AG04449 (cell line): Measurements from ENCODE around the gene THAP7.

Source experiments
- CTCF ChIA-PET: fragments of 350-600 bp; formaldehyde crosslinking; extraction: SDS; loops from one replicate; lab custom pipeline; 2021; ENCODE audit warnings: antibody characterized with exemption; lab: Yijun Ruan, JAX
- POLR2A ChIA-PET: fragments of 400-600, 350-600 bp; formaldehyde crosslinking; extraction: SDS; loops from one replicate; lab custom pipeline; 2020; ENCODE audit warnings: antibody characterized with exemption, inconsistent platforms; lab: Yijun Ruan, JAX
- DNase-seq: peaks from one replicate; pipeline ENCODE4 v3.0.0-alpha.2; 2010; ENCODE audit warnings: low read depth, low spot score
- H3K4me3 ChIP-seq: 2 replicates; pipeline ENCODE4 v1.5.1; 2011; ENCODE audit warnings: low read depth, mild to moderate bottlenecking, control low read depth, low read length
- CTCF ChIP-seq: IDR thresholded peaks from one replicate; pipeline ENCODE4 v1.5.1; 2011; ENCODE audit warnings: mild to moderate bottlenecking, moderate library complexity, low read length, control low read depth, inconsistent platforms; ENCODE audit not compliant: insufficient read depth; ENCODE audit errors: missing control alignments

THAP7 gene

GRCh38 chr22:20960609-20961008, 41.3 kb downstream of the THAP7 start:
- no peak for TF ChIP-seq CTCF
- no peak for DNase-seq
- POLR2A ChIA-PET = no interaction called here
- no peak overlapping the region for H3K4me3 ChIP-seq
- CTCF ChIA-PET = interaction anchor here (0.5 to 8.9 kb wide), 12 partner anchors 11 to 686 kb away, joined by 3 to 80 read pairs (median 6); partner anchors contain the start of gene CRKL

- H3K4me3 ChIP-seq = no peak overlapping the region
- ChIA-PET CTCF (interaction anchor here (0.5 to 8.9 kb wide), 10 partner anchors 10 to 145 kb away, joined by 3 to 80 read pairs (median 8); partner anchors contain the start of genes CRKL and LZTR1), POLR2A (no interaction called here)
- DNase-seq = no peak
- TF ChIP-seq CTCF = no peak
These were observed 42.1 kb downstream of the THAP7 start for GRCh38 chr22:20959578-20960461.

GRCh38 chr22:20957683-20958431, 44.1 kb downstream of the THAP7 start:
- peak overlapping the region; percentile 62 for H3K4me3 ChIP-seq
- CTCF ChIA-PET = interaction anchor here (1.0 to 8.9 kb wide), 10 partner anchors 8 to 144 kb away, joined by 3 to 80 read pairs (median 7); partner anchors contain the start of genes CRKL and LZTR1
- no peak for DNase-seq
- no peak for TF ChIP-seq CTCF
- POLR2A ChIA-PET = interaction anchor here (2.0 kb wide), 1 partner anchor 24 kb away, joined by 5 read pairs; the partner anchor contains the start of gene LZTR1

GRCh38 chr22:20957102-20957682, 44.7 kb downstream of the THAP7 start:
- peak overlapping the region; percentile 62 for H3K4me3 ChIP-seq
- CTCF ChIA-PET = interaction anchor here (1.0 to 8.9 kb wide), 9 partner anchors 11 to 71 kb away, joined by 4 to 80 read pairs (median 6); partner anchors contain the start of genes CRKL and LZTR1
- POLR2A ChIA-PET = interaction anchor here (2.0 kb wide), 1 partner anchor 25 kb away, joined by 5 read pairs; the partner anchor contains the start of gene LZTR1
- no peak for DNase-seq
- TF ChIP-seq CTCF = no peak

GRCh38 chr22:20956258-20957101, 45.4 kb downstream of the THAP7 start:
- DNase-seq = no peak
- CTCF ChIA-PET = interaction anchor here (1.6 to 8.9 kb wide), 7 partner anchors 15 to 71 kb away, joined by 5 to 80 read pairs (median 6); partner anchors contain the start of genes CRKL and LZTR1
- peak overlapping the region; percentile 62 for H3K4me3 ChIP-seq
- TF ChIP-seq CTCF = no peak
- POLR2A ChIA-PET = interaction anchor here (0.7 to 2.0 kb wide), 2 partner anchors 26 to 53 kb away, joined by 3 to 5 read pairs; partner anchors contain the start of gene LZTR1
